Suppressor macrophage treated with lipopolysaccharide for 1 hour (primary cell): ENCODE measurements around the gene MYBL2.

Source experiments
- DNase-seq, 3 donors: peaks; one replicate each; pipeline ENCODE4 v3.0.0-alpha.2; 2020 to 2022

Gene MYBL2

GRCh38 chr20:43724383-43724782 lies 57.5 kb downstream of the MYBL2 start:
- DNase-seq: no peak

- no peak for DNase-seq
Measured at GRCh38 chr20:43725666-43726065, 58.8 kb downstream of the MYBL2 start.

GRCh38 chr20:43726333-43726732 lies 59.4 kb downstream of the MYBL2 start:
- DNase-seq: no peak

GRCh38 chr20:43726811-43727338 lies 60.0 kb downstream of the MYBL2 start, which contains the start of gene GTSF1L:
TSS of gene GTSF1L (minus strand) at chr20:43727002. CDS start at chr20:43726694, 308 bp downstream.
- DNase-seq: no peak

- no peak for DNase-seq
Measured at GRCh38 chr20:43727980-43728590, 61.2 kb downstream of the MYBL2 start.

- no peak for DNase-seq
Measured at GRCh38 chr20:43728686-43729255, 61.9 kb downstream of the MYBL2 start.

GRCh38 chr20:43731469-43731868 lies 64.6 kb downstream of the MYBL2 start:
- DNase-seq: no peak

- no peak for DNase-seq
Measured at GRCh38 chr20:43731927-43732326, 65.0 kb downstream of the MYBL2 start.

- DNase-seq: no peak
Measured at GRCh38 chr20:43736588-43737158, 69.8 kb downstream of the MYBL2 start.

GRCh38 chr20:43737925-43738324 lies 71.0 kb downstream of the MYBL2 start:
- DNase-seq: no peak

- DNase-seq: no peak
Measured at GRCh38 chr20:43739148-43739749, 72.3 kb downstream of the MYBL2 start.

- DNase-seq: no peak
Measured at GRCh38 chr20:43740642-43741041, 73.7 kb downstream of the MYBL2 start.

GRCh38 chr20:43744151-43744611 lies 77.3 kb downstream of the MYBL2 start:
- no peak for DNase-seq

- DNase-seq: peak; percentile 31 to 50 (median 34)
Measured at GRCh38 chr20:43744966-43745730, 78.2 kb downstream of the MYBL2 start.

- DNase-seq: no peak
Measured at GRCh38 chr20:43746344-43747137, 79.6 kb downstream of the MYBL2 start.

- peak in 2 of 3 donors; percentile 26 to 40 for DNase-seq
Measured at GRCh38 chr20:43748274-43748673, 81.4 kb downstream of the MYBL2 start.

- DNase-seq: peak; percentile 77 to 91 (median 89)
Measured at GRCh38 chr20:43749734-43750294, 82.9 kb downstream of the MYBL2 start.

GRCh38 chr20:43750774-43751166 lies 83.9 kb downstream of the MYBL2 start:
- DNase-seq: no peak

GRCh38 chr20:43751167-43752050 lies 84.5 kb downstream of the MYBL2 start:
- DNase-seq: peak in 2 of 3 donors; percentile 37 to 48

- no peak for DNase-seq
Measured at GRCh38 chr20:43752051-43752360, 85.1 kb downstream of the MYBL2 start.
